ENCODE data around the gene MEF2C.

Gene MEF2C

DNA sequence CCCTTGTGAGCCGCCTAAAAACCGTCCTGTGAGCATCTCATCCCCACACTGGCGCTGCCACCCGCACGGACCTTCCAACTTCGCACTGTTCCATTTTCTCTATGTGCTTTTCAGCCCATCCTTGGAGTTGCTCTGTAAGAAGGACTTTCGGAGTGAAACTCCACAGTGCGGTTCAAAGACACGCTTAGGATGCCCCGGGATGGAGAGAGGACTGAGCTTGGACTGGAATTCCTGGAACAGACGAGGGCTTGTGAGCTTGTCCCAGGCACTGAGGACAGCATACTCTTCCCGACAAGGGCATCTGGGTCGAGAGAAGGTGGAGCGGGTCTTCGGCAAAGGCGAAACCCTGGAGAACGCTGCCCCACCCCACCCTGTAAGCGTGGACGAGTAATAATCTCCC, 187.8 kb downstream of the MEF2C start:
- no peak for FAIRE-seq
- no peak for DNase-seq (ENCODE audit: insufficient read length, low spot score)

DNA sequence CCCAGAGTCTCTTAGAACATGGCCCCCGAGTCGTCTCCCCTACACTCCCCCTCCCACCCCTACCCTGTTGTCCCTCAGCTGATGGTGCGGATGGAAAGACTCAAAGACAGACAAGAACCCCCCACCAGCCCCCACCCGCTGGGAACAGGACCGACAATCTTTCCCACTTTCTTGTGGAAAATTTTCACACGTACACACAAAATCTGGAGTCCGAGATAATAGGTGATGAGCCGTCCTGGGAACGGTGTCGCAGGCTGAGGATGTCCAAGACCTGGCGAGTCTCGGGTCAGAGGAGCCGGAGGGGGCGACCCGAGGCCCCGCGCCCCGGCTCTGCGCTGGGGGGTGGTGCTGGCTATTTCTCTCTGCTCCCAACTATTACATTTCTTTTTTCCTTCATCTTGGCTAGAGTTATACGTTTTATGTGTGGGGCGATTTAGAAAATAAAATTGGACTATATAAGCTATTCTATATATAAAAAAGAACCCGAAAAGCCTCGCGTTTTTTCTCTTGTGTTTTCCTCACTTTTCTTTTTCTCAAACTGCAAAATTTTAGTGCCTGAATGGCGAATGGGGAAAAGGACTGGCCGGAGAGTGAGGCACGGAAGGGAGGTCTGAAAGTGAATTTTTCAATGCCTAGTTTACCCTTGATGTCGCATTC, 188.8 kb downstream of the MEF2C start:
- FAIRE-seq, result no peak
- no peak for DNase-seq (ENCODE audit: insufficient read length, low spot score)

DNA sequence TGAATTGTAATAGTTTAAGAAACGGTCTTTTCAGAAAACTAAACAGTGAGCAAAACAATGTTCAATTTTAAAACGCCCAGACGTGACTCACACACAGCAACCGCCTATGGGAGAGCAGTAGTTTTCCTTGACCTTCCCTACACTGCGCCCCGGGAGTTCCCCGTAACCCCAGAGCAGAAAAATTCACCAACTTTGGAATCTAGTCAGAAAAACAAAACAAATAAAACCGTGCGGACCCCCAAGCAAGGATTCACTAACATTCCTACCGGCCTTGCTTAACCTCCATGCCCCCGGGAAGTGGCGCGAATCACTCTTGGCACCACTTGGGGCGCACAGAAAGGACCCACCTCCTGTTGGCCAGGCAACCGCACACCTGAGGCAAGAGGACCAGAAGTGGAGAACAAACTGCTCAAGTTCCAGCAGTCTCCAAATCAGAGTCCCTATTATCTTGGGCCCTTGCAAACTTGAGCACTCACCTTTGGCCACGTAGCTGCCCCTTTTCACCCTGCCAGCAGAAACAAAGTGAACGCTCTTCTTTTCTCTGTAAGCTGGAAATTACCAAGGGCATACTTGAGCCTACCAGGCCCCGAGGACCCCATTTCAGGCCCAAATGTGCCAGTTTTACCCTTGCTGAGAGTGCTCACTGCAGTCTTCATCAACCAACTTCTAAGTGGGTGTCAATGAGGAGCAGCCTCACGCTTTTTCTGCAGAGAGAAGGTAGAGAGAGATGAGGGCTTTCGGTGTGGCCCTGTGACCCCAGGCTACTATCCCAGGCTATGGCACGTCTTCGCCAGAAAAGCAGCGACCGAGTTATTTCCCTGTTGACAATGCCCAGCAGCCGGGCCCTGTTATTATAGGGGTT, 189.7 kb downstream of the MEF2C start:
- DNase-seq (ENCODE audit: insufficient read length, low spot score) (no peak), FAIRE-seq (no peak)

DNA sequence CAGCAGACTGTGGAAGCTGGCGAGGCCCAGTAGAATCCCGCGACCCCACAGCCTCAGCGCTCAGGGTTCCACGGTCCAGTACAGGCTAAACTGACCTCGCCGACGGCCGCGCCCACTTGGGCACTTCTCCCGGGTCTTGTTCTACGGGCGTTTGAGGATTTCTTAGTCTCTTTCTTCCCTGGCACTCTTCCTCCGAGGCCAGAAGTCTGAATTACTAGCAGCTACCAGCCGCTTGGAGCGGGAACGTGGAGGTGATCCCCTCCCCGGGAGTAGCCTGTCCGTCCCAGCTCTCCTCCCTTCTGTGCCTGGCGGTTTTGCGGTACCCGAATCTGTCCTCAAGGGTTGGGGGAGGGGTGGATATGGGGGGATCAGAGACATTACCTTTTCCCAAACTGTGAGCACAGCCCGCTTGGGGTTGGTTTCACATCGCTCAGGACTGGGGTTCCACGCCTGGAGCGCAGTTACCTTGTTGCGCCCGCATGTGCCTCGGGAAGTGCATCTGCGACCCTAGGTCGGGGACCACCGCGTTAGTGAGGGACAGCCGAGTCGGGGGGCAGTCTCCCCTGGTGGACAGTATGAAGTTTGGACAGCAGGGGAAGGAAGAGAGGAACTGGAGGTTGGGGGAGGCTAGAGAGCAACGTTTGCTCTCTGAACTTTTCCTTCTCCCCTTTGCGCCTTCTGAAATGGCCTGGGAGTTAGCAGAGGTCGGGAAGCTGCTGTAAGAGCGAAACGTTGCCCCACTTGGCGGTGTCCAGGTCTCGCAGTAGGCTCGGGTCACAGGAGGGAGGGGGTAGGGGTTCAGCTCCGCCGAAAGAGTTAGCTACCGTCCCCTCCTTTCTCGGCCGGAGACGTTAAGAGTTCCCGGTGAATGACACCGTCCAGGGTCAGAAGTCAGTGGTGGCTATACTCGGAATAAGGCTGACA, 190.8 kb downstream of the MEF2C start:
- no peak for FAIRE-seq
- DNase-seq (ENCODE audit: insufficient read length, low spot score), result no peak

DNA sequence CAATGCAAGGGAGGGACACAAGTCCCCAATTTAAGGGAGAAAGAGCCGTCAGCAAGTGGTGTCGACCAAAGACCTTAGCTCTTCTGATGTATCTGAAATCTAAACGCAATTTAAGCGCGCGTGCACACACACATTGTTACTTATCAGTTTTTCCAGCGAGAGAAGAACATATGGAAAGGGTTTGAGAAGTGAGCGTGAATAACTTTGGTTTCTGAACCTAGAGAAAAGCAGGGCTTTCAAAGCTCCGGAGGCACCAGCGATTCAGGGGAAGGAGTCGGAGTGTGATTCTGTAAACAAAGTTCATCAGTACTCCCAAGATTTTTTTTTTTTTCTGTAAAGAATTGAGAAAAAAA, 191.8 kb downstream of the MEF2C start:
- FAIRE-seq, result no peak
- DNase-seq (ENCODE audit: insufficient read length, low spot score), result no peak

DNA sequence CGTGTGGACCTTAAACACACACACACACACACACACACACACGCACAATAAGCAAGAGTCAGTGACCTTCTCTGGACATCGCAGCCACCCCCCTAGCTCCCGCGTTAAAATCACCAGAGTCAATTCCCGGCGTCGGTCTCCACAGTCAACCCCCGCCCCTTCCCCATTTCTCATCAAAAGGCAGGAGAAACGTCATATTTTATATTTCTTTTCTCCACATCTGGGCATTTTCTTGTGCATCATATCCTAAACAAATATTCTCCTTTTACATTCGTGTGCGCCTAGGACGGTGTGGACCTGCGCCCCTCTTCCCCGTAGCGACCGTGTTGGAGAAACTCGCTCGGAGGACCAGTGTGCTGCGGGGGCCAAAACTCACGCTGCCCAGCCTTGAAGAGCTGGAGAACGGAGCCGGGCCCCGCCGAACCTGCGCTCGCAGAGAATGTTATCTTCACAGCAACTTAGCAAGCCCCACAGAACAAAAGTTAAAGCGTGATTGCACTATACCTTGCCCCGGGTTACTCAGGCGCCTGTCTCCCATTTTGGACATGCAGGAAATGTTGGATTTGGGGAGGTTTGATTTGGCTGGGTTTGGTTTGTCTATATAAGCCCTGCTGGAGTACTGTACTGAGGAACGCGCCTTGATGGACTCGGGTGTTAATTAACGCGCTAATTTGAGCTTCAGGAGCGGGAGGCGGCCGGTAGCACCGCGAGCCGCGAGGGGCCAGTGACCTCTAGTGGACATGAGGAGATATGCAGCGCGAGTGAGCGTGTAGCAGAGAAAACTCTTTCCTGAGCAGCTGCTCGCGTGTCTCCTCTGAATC, 192.4 kb downstream of the MEF2C start:
- peak; percentile 54 for DNase-seq (ENCODE audit: insufficient read length, low spot score)
- no peak for FAIRE-seq

DNA sequence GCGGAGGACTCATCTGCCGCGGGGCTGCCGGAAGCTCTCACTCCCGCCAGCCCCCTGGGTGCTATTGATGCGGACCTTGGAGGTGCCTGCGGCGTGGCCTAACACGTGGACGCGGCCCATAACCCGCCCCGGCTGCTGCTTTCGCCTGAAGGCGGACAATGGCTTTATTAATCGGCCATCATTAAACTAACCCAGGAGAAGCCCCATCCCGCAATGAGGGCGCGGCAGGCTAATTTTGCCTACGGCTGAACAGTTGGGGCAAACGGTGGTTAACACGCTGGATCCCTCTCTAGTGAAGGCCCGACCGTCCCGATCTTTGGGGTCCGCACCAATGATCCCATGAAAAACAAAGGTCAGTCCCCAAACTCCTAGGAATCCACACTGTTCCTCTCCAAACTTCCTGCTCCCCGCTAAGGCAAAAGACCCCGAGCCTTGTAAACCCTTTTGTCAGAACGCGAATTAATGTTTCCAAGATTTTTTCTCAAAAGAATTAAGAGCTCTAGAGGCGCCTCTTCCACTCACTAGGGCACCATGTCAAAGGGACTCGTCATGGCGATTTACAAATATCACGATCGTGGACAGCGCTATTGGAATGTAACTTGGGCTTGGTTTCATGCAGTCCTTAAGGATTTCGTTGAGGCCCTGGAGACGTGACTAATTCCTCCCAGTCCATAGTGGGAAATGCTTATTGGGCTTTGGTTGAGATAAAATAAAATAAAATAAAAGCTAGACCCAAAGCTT, 193.1 kb downstream of the MEF2C start:
- DNase-seq (ENCODE audit: insufficient read length, low spot score), result no peak
- FAIRE-seq, result no peak

DNA sequence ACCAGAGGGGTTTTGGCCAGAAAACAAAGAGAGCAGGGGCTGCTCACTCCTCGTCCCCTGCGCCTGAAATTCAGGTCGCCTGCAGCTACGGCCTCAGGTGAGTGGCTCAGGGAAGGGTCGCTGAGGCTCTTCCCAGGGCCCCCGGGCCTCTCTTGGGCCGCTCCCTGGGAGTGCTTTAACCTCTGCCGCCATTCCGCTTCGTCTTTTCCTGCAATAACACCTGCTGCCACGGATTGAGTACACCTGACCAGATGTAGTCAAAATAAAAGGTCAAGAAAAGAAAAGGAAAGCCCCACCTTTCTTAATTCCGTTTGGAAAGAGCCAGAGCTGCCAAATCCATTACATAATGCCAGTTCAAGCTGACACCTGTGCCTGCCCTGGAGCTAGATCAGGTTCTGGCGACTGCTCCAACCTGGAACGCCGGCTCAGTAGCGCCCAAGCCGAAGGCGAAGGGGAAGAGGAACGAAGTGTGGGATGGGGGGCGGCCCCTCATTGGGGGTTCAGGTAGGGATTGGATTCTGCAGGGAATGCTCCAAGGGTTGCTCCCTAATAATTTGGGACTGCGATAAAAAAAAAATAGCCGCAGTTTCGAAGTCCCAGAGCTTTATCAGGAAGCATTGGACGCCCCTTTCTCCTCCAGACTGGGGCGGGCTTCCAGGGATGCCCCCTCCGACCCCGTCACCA, 193.9 kb downstream of the MEF2C start:
- no peak for FAIRE-seq

DNA sequence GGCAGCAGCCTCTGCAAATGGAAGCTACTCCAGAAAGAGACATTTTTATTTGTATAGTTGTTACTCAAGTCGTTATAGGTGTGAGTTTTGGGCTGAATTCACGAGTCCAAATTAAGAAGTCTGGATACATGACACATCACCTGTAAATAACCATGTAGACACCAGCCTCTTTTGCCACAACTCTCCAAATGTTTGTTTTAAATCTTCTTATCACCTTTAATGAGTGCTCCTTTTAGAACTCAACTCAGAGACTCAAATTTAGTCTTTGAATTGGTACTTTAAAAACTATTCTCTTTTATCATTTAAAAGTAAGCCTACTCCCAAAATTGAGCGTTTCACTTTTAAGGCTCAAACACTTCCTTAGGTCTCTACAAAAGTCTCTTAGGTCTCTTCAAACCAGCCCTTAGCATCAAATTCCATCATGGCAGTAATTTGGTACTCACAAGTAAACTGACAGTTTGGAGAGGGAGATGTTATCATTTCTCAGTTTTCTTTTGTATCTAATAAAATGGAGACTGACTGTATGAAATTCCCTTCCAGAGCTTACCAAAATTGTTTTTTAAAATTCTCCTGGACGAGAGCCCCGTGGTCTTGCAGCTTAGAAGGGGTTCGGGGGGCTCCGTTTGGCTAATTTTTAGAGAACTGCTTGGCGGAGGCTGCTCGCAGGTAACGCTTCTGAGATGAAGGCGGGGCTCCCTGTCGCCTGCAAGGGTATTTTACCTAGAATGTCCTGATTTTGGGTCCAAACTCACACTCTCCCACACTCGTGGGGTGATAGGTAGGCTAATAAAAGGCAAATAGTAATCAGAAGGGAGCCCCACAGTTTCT, 194.6 kb downstream of the MEF2C start:
- DNase-seq (ENCODE audit: insufficient read length, low spot score) (no peak), FAIRE-seq (no peak)

More for the DNA sequence above, 193.9 kb downstream of the MEF2C start:
- no peak for DNase-seq (ENCODE audit: insufficient read length, low spot score)

DNA sequence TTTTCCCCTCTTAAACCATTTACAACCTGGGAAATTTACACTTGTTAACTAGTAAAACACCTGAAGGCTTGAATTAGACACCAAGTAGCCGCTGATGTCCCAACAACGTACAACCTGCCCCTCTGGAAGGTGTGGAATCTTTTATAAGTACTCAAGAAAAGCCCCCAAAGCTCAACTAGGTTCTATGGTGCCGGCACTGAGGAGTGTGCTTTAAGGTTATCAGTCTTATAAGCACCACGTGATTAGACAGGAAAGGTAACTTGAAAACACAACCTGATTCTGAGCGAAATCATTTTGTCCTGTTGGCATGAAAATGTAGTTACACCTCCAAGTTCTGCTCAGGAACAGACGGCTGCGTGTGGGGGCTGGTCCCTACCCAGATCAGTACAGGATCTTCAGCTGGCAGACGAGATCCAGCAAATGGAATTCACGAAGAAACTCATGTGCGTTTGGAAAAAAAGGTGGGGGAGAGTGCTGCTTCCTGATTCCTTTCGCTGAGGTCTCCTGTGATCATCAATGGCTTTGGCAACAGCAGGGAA, 195.5 kb downstream of the MEF2C start:
- no peak for FAIRE-seq
- no peak for DNase-seq (ENCODE audit: insufficient read length, low spot score)

DNA sequence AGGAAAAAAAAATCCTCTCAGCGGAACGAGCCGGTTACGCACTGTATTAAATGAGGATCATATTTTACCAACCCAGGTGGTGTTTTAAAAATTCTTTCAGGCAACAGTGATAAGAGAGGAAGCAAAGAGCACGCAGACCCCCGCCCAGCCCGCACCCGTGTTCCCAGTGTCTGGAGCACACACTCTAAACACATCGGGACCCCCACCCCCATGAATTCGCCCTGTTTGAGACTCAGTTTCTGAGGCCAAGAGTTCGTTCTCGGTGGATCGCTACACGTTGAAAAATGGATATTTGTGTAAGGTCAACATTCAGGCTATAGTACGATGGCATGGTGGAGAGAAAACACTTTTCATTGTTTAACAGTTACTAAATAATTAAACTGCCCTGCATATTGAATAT, 196.3 kb downstream of the MEF2C start:
- FAIRE-seq, result no peak
- DNase-seq (ENCODE audit: insufficient read length, low spot score), result no peak

DNA sequence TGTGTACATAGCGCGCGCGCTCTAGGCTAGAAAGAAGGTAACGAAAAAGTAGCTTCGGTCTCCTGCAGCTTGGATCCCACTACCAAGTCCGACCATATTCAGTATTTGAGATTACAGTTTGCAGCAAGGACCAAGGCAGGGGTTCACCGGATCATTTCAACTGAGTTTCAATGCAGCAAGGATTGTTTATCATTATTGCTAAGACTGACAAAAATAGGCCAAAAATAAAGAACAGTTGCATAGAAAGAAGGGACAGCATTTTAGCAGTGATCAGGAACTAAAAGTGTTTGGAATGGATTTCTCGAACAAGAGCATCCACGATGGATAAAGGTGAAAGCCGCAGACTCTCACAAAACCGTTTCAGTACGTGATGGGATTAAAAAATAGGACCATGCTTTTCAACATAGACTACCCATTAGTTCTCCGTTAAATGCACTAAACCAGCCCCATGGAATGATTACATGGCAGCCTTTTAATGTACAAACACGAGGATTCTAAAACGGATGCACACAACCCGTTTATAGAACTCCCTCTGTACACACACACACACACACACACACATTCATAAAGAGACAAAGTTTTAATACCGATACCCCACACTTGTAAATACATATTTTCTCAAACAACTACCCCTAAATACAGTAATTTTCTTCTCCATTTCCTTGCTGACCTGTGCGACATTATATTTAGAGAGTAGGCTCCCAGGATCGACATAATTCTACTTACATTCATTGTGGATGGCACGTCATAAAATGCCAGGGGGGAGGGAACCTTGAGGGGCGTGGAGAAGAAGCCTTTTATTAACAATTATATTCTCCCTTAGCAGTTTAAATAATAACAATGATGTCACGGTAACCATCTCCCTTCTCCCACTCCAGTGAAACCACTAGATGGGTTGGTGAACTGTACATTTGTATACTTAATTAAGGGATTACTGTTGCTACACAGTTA, 197.1 kb downstream of the MEF2C start:
- FAIRE-seq, result no peak
- DNase-seq (ENCODE audit: insufficient read length, low spot score), result no peak

DNA sequence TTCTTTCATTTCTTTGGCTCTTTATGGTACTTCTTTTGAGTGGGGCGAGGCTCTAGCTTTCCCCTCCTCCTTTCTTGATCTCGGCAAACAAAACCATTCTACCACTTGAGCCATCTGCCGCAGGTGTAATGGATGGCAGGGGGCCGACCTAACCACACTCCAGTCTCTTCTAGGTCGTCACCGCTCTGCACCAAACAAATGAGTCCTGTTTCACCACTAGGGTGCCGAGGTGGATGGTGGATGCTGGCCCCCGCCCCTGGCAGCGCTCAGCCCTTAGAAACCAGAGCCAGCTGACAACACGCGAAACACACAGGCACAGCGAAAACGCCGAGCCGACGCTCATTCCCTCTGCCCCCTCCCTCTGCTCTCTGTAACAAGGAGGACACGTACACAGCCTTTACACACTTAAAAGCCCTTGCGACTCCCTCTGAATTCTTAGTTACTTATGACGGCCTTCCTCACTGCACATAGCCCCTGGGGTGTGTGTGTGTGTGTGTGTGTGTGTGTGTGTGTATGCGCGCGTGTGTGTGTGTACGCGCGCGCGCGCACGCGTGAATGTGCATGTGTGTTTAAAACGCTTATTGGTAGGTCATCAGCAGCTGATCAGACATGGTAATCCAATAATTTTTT, 199.4 kb downstream of the MEF2C start:
- DNase-seq (ENCODE audit: insufficient read length, low spot score), result peak; percentile 26
- no peak for FAIRE-seq

DNA sequence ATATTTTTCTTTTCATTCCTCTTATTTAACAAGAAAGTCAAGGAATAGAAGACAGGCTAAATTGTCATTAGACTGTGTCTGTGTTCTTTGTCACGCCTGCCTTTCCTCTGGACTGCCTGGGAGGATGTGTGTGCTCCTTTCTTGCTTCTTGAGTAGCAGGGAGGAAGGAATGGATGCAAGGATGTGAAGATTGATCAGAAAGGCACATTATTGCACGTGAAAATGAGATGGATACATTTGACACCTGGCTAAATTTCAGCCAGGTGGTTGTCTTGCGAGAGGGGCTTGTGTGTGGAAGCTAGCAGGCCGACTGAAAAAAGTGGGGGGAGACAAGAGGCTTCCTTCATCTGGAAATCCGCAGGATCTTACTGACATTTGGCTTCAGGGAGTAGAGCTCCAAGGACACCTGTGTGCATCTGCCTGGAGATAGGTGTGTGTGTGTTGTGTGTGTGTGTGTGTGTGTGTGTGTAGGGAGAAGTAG, 200.1 kb downstream of the MEF2C start:
- FAIRE-seq, result no peak
- DNase-seq (ENCODE audit: insufficient read length, low spot score), result no peak

DNA sequence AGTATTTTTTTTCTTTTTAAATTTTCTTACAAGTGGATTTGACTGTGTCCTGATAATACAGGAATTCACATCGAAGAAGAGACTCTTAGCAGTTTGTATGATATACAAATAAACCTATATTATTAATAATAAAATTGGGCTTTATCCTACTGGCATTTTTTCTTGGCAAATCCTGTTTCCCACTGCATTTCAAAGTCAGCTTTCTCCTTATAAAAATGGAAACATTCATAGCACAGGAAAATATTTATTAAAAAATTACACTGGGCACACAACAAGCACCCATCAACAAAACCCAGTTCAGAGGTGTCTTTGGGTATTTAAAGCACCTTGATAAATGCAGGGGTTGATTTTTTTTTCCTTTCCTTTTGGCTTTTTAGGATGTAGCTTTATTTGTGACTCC, 200.9 kb downstream of the MEF2C start:
- FAIRE-seq (no peak), DNase-seq (ENCODE audit: insufficient read length, low spot score) (no peak)

DNA sequence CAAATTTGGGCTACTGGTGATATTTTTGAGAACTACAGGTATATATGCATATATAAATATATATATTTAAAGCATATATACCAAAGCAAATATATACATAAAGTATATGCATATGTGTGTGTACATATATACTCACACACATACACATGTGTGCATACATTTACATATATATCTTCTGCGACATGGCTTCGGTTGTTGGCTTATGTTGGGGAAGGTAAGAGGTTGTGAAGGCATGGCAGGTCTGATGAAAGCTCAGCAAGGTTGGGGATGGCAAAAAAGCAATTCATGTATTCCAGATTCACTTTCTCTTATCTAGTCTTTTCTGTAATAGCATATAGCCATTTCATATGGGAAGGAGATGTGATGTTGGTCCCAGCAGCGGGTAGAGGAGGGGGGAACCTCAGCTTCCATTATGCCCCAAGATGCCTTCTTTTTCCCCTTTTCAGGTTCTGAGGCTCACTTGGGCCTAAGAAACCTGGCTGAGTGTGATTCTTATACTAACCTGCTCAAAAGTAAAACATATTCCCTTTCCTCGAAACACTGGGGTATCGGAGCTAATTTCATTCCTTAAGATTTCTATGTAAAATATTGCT, 201.7 kb downstream of the MEF2C start:
- DNase-seq (ENCODE audit: insufficient read length, low spot score), result no peak
- FAIRE-seq, result no peak

Measured in HTR-8/SVneo (cell line).